Stimulated activated CD8-positive, alpha-beta memory T cell treated with anti-CD3 and anti-CD28 coated beads, Interleukin-15, amount 100 ng/mL, for 4 hours (primary cell): Measurements from ENCODE around the gene ADCY10.

ENCODE experiments used
- DNase-seq, 2 donors: peaks; one replicate each; pipeline ENCODE4 v3.0.0-alpha.2; 2020; ENCODE audit warnings: low read depth in 2 of 2

ADCY10 gene

GRCh38 chr1:167776151-167776550 is 137.8 kb downstream of the ADCY10 start:
- DNase-seq: no peak

- no peak for DNase-seq
Observed at GRCh38 chr1:167775178-167775577, 138.8 kb downstream of the ADCY10 start.

GRCh38 chr1:167774710-167775109 is 139.2 kb downstream of the ADCY10 start:
- DNase-seq: no peak

- DNase-seq: no peak
Observed at GRCh38 chr1:167773516-167773915, 140.4 kb downstream of the ADCY10 start.

- DNase-seq: no peak
Observed at GRCh38 chr1:167772436-167772835, 141.5 kb downstream of the ADCY10 start.

GRCh38 chr1:167770127-167770526 is 143.8 kb downstream of the ADCY10 start:
- DNase-seq: no peak

- DNase-seq: no peak
Observed at GRCh38 chr1:167767761-167768160, 146.2 kb downstream of the ADCY10 start.

- no peak for DNase-seq
Observed at GRCh38 chr1:167766538-167766937, 147.4 kb downstream of the ADCY10 start.

GRCh38 chr1:167765496-167765895 is 148.4 kb downstream of the ADCY10 start:
- DNase-seq: no peak

GRCh38 chr1:167764458-167765330 is 149.2 kb downstream of the ADCY10 start:
- no peak for DNase-seq

- DNase-seq: no peak
Observed at GRCh38 chr1:167763525-167764220, 150.3 kb downstream of the ADCY10 start.

GRCh38 chr1:167762061-167762746 is 151.7 kb downstream of the ADCY10 start:
- DNase-seq: no peak

- no peak for DNase-seq
Observed at GRCh38 chr1:167761400-167761799, 152.5 kb downstream of the ADCY10 start.
